Right lobe of liver (tissue), 6 donors: Measurements from ENCODE around the gene CIB4. TPM values are rescaled to one million over a fixed set of nuclear protein-coding genes. Genes with fewer than 3 reads are reported as not detected.
A peak's percentile ranks its signal among the peaks of the same experiment; 100 is the strongest.

Experiments used
- ATAC-seq, 4 donors: fragments of 200-7000 bp; cut with Tn5 transposase; one replicate each; pipeline ENCODE4 v1.9.1; 2020; ENCODE audit warnings: mild to moderate bottlenecking in 4 of 4, moderate library complexity in 4 of 4
- DNase-seq, 3 donors: peaks; one replicate each; pipeline ENCODE4 v3.0.0-alpha.2; 2020
- H3K27ac ChIP-seq, 3 donors: fragments of 200-600 bp; one replicate each; pipeline ENCODE4 v1.8.0; 2022
- H3K27me3 ChIP-seq, 2 donors: fragments of 200-600 bp; one replicate each; pipeline ENCODE4 v1.8.0; 2022
- H3K36me3 ChIP-seq, 4 donors: fragments of 200-600 bp; sonication (generic) in 1 of 4; one replicate each; pipeline versions ENCODE4 v1.5.1 to v1.8.0; 2017 to 2022; ENCODE audit warnings: control low read depth in 1 of 4
- H3K4me1 ChIP-seq, 4 donors: fragments of 200-600 bp; sonication (generic) in 1 of 4; one replicate each; pipeline versions ENCODE4 v1.5.1 to v1.8.0; 2017 to 2022; ENCODE audit warnings: control low read depth in 1 of 4
- H3K4me3 ChIP-seq, 3 donors: fragments of 200-600 bp; one replicate each; pipeline ENCODE4 v1.8.0; 2022
- H3K9me3 ChIP-seq, 4 donors: fragments of 200-600 bp; sonication (generic) in 1 of 4; one replicate each; pipeline versions ENCODE4 v1.5.1 to v1.8.0; 2017 to 2022; ENCODE audit warnings: control low read depth in 1 of 4
- CTCF ChIP-seq, 4 donors: fragments of 200-600 bp in 3 of 4; fragments of 450-650 bp in 1 of 4; IDR thresholded peaks; one replicate each; pipeline versions ENCODE4 v1.5.1 to v1.8.0; 2016 to 2022; ENCODE audit warnings: antibody characterized with exemption in 4 of 4, mild to moderate bottlenecking in 2 of 4
- POLR2A ChIP-seq: fragments of 450-650 bp; IDR thresholded peaks from one replicate; pipeline ENCODE4 v1.6.1; 2017; ENCODE audit warnings: antibody characterized with exemption, mild to moderate bottlenecking
- WGBS: methylation state at CpG from one replicate; pipeline ENCODE4 v1.1.6; 2018; ENCODE audit warnings: low coverage, low lambda C conversion rate; ENCODE audit not compliant: insufficient coverage; ENCODE audit errors: missing lambda C conversion rate; 5-methylcytosine and 5-hydroxymethylcytosine counted together
- intact Hi-C, 2 donors: fragments of 100-400 bp; cut with DNase I; formaldehyde crosslinking; loops; one replicate each; pipeline versions ENCODE4 v1.11.2 to v1.14.1; 2022
- total RNA-seq, 6 experiments: library from RNA; depleted of rRNA in 2 of 6; stranded (reverse); fragments of >200 nt in 2 of 6; fragmentation: NEBNext Ultra II Directional in 3 of 6; extraction: Animal tissue kit (Norgen Biotek cat#: 25700) in 3 of 6; gene quantifications; one replicate each; pipeline versions ENCODE4 v1.1.0 to v1.2.4, GENCODE V29; 2016 to 2023
- donor health status: DM: no; HTN: yes; CAD: no.
- donor health status: DM: no; HTN: no; CAD: no.
- donor health status: DM: no; HTN: no; CAD: no.
- donor health status: DM: no; HTN: yes; CAD: no.
- donor health status: DM: no; HTN: yes; CAD: no.

Gene CIB4
- total RNA-seq, 6 experiments from 2014 or later: not detected

- H3K9me3 ChIP-seq: no peaks in the 10 kb centered on the region
- ATAC-seq: no peak
- no peaks in the 10 kb centered on the region for H3K36me3 ChIP-seq
- intact Hi-C loops: no loop called here
- TF ChIP-seq POLR2A: no peak
- no peak for TF ChIP-seq CTCF (IDR thresholded peaks at IDR 0.05)
- peak in 2 of 3 donors; percentile 3 to 25 for DNase-seq
- H3K4me1 ChIP-seq: no peaks in the 10 kb centered on the region
- WGBS: no CpG with 5 or more reads among the region's 5 CpGs
- no peak overlapping the region for H3K4me3 ChIP-seq
- H3K27me3 ChIP-seq: no peaks in the 10 kb centered on the region
- no peak overlapping the region for H3K27ac ChIP-seq
Measured at GRCh38 chr2:26587994-26588393, 53.2 kb downstream of the CIB4 start.

- Histone ChIP-seq H3K4me3 (no peak overlapping the region), H3K27me3 (no peaks in the 10 kb centered on the region), H3K36me3 (no peaks in the 10 kb centered on the region), H3K27ac (no peak overlapping the region), H3K9me3 (no peaks in the 10 kb centered on the region), H3K4me1 (no peaks in the 10 kb centered on the region)
- DNase-seq (peak in 2 of 3 donors; percentile 6 to 28), ATAC-seq (no peak)
- 56% methylated on average over 6 of the region's 10 CpGs for WGBS
- intact Hi-C loops: no loop called here
- TF ChIP-seq POLR2A (no peak), CTCF (IDR thresholded peaks at IDR 0.05) (no peak)
Measured at GRCh38 chr2:26585966-26586365, 55.2 kb downstream of the CIB4 start.

- DNase-seq: peak in 1 of 3 donors; percentile 28
- Histone ChIP-seq H3K4me3 (no peak overlapping the region), H3K27ac (no peak overlapping the region), H3K9me3 (no peaks in the 10 kb centered on the region), H3K4me1 (no peaks in the 10 kb centered on the region), H3K27me3 (no peaks in the 10 kb centered on the region), H3K36me3 (no peaks in the 10 kb centered on the region)
- TF ChIP-seq CTCF (IDR thresholded peaks at IDR 0.05): no peak
- no peak for TF ChIP-seq POLR2A
- peak in 2 of 4 donors; percentile 5 to 7 for ATAC-seq
- intact Hi-C loops: no loop called here
- WGBS: 83% methylated on average over 5 of the region's 8 CpGs
Measured at GRCh38 chr2:26585100-26585499, 56.1 kb downstream of the CIB4 start.

GRCh38 chr2:26584656-26585055 lies 56.5 kb downstream of the CIB4 start:
- Histone ChIP-seq H3K27ac (no peak overlapping the region), H3K9me3 (no peaks in the 10 kb centered on the region), H3K27me3 (no peaks in the 10 kb centered on the region), H3K36me3 (no peaks in the 10 kb centered on the region), H3K4me1 (no peaks in the 10 kb centered on the region), H3K4me3 (no peak overlapping the region)
- ATAC-seq (peak in 1 of 4 donors; percentile 4), DNase-seq (peak in 2 of 3 donors; percentile 11 to 36)
- intact Hi-C loops: no loop called here
- TF ChIP-seq POLR2A (no peak), CTCF (IDR thresholded peaks at IDR 0.05) (no peak)
- 28% methylated on average over 5 of the region's 11 CpGs for WGBS

GRCh38 chr2:26584191-26584590 lies 57.0 kb downstream of the CIB4 start:
- Histone ChIP-seq H3K36me3 (no peaks in the 10 kb centered on the region), H3K4me3 (no peak overlapping the region), H3K9me3 (no peaks in the 10 kb centered on the region), H3K4me1 (no peaks in the 10 kb centered on the region), H3K27me3 (no peaks in the 10 kb centered on the region), H3K27ac (no peak overlapping the region)
- DNase-seq (peak in 2 of 3 donors; percentile 5 to 23), ATAC-seq (no peak)
- 86% methylated on average over 2 of the region's 4 CpGs for WGBS
- intact Hi-C loops: no loop called here
- TF ChIP-seq CTCF (IDR thresholded peaks at IDR 0.05): no peak
- TF ChIP-seq POLR2A: no peak
